ENCODE measurements around the gene ROR1. TPM values are rescaled to one million over a fixed set of nuclear protein-coding genes. Genes with fewer than 3 reads are reported as not detected.
A peak's percentile ranks its signal among the peaks of the same experiment; 100 is the strongest.

ROR1 gene
- total RNA-seq, 1 experiment from 2014 or later = 33.8 TPM

- Mint-ChIP-seq H3K9me3 (ENCODE audit: low read depth, unreplicated experiment) (no peaks in the 10 kb centered on the region), H3K36me3 (ENCODE audit: insufficient read depth, unreplicated experiment) (peaks cover 5% of the 10 kb centered on the region), H3K27me3 (ENCODE audit: unreplicated experiment) (no peaks in the 10 kb centered on the region), H3K4me3 (ENCODE audit: low read depth, unreplicated experiment) (no peak overlapping the region), H3K4me1 (ENCODE audit: low read depth, unreplicated experiment) (peaks cover 52% of the 10 kb centered on the region), H3K27ac (ENCODE audit: unreplicated experiment) (peak overlapping the region; percentile 6)
- CTCF ChIA-PET = interaction anchor here (0.5 kb wide), 1 partner anchor 799 kb away, joined by 3 read pairs; no protein-coding TSS in a partner anchor
- BruUV-seq (replicated peaks) = no TSS peak
- intact Hi-C loops (cut with micrococcal nuclease; ENCODE audit: unreplicated experiment) = no loop called here
- TF ChIP-seq CTCF (IDR thresholded peaks at IDR 0.05; ENCODE audit: unreplicated experiment) = no peak
- no peak for DNase-seq
Measured at GRCh38 chr1:63790989-63791388, 17.2 kb downstream of the ROR1 start.

- H3K4me1 Mint-ChIP-seq (ENCODE audit: low read depth, unreplicated experiment) = peaks cover 63% of the 10 kb centered on the region
- no TSS peak for BruUV-seq (replicated peaks)
- no peaks in the 10 kb centered on the region for H3K9me3 Mint-ChIP-seq (ENCODE audit: low read depth, unreplicated experiment)
- peaks cover 5% of the 10 kb centered on the region for H3K36me3 Mint-ChIP-seq (ENCODE audit: insufficient read depth, unreplicated experiment)
- H3K27ac Mint-ChIP-seq (ENCODE audit: unreplicated experiment) = no peak overlapping the region
- H3K27me3 Mint-ChIP-seq (ENCODE audit: unreplicated experiment) = no peaks in the 10 kb centered on the region
- no peak for DNase-seq
- CTCF ChIA-PET = no interaction called here
- no peak for TF ChIP-seq CTCF (IDR thresholded peaks at IDR 0.05; ENCODE audit: unreplicated experiment)
- H3K4me3 Mint-ChIP-seq (ENCODE audit: low read depth, unreplicated experiment) = no peak overlapping the region
- intact Hi-C loops (cut with micrococcal nuclease; ENCODE audit: unreplicated experiment) = no loop called here
Measured at GRCh38 chr1:63792152-63792551, 18.3 kb downstream of the ROR1 start.

DNA sequence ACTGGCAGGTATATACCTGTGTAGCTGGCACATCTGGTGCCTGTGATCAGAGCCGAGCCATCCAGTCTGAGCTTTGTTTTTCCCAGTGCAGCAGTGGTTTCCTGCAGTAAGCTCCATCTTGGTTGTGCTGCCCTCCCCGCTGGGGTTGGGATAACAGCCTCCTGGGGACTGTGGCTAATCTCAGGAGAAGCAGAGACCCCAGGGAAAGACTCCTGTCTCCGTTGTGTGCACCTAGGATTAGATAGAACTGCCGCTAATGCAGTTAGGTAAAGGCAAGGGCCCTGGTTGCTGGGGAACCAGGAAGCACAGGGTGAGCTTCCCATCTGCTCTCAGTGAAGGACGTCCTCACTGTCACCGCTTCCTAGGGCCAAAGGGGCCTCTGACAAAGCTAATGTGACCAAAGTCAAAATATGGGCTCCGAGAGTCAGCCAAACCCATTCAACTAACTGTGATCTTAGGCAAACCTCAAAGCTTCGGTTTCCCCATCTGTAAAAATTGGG is 20.0 kb downstream of the ROR1 start:
- H3K27ac Mint-ChIP-seq (ENCODE audit: unreplicated experiment) = no peak overlapping the region
- CTCF ChIA-PET = no interaction called here
- no peaks in the 10 kb centered on the region for H3K27me3 Mint-ChIP-seq (ENCODE audit: unreplicated experiment)
- intact Hi-C loops (cut with micrococcal nuclease; ENCODE audit: unreplicated experiment) = no loop called here
- no peak for TF ChIP-seq CTCF (IDR thresholded peaks at IDR 0.05; ENCODE audit: unreplicated experiment)
- peaks cover 5% of the 10 kb centered on the region for H3K36me3 Mint-ChIP-seq (ENCODE audit: insufficient read depth, unreplicated experiment)
- no TSS peak for BruUV-seq (replicated peaks)
- H3K4me1 Mint-ChIP-seq (ENCODE audit: low read depth, unreplicated experiment) = peaks cover 73% of the 10 kb centered on the region
- DNase-seq = no peak
- H3K4me3 Mint-ChIP-seq (ENCODE audit: low read depth, unreplicated experiment) = no peak overlapping the region
- no peaks in the 10 kb centered on the region for H3K9me3 Mint-ChIP-seq (ENCODE audit: low read depth, unreplicated experiment)

DNA sequence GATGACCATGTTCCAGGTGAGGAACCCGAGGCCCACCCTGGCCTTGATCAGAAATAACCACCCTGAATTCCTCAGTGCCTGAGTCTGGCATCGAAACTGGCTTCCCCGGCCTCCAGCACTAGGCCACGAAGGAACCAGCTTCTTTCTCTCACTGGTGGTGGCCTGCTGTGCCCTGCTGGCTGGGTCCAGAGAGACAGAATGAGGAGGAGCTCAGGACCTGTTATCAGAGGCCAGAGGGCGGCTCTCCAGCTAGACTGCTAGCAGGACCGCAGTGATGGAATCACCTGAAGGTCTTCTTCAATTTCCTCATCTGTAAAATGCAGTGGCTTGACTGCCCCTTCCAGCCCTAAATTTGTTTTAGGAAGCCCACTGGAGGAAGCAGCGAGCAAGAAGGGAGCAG is 20.5 kb downstream of the ROR1 start:
- H3K4me3 Mint-ChIP-seq (ENCODE audit: low read depth, unreplicated experiment) = no peak overlapping the region
- peaks cover 70% of the 10 kb centered on the region for H3K4me1 Mint-ChIP-seq (ENCODE audit: low read depth, unreplicated experiment)
- peaks cover 2% of the 10 kb centered on the region for H3K36me3 Mint-ChIP-seq (ENCODE audit: insufficient read depth, unreplicated experiment)
- no TSS peak for BruUV-seq (replicated peaks)
- intact Hi-C loops (cut with micrococcal nuclease; ENCODE audit: unreplicated experiment) = no loop called here
- CTCF ChIA-PET = no interaction called here
- H3K27me3 Mint-ChIP-seq (ENCODE audit: unreplicated experiment) = no peaks in the 10 kb centered on the region
- DNase-seq = no peak
- TF ChIP-seq CTCF (IDR thresholded peaks at IDR 0.05; ENCODE audit: unreplicated experiment) = no peak
- no peak overlapping the region for H3K27ac Mint-ChIP-seq (ENCODE audit: unreplicated experiment)
- no peaks in the 10 kb centered on the region for H3K9me3 Mint-ChIP-seq (ENCODE audit: low read depth, unreplicated experiment)

Measured in Calu3 (cell line).